Measurements from ENCODE around the gene GDE1. TPM values are rescaled to one million over a fixed set of nuclear protein-coding genes. Genes with fewer than 3 reads are reported as not detected.
A peak's percentile ranks its signal among the peaks of the same experiment; 100 is the strongest.

Gene GDE1
- total and polyA plus RNA-seq, 9 of the 15 experiments (the other 6 are each of a cell fraction or from before 2014, with no cell fraction given) = 18.8 to 40.5 (median 22.3) TPM

GRCh38 chr16:19502395-19503131 is 19.3 kb downstream of the GDE1 start (continued):
- TF ChIP-seq TBL1XR1 (IDR thresholded peaks at IDR 0.05; ENCODE audit: low read length in 2 of 2) (no peak), ZNF324 (CRISPR knock-in tag; IDR thresholded peaks at IDR 0.05) (no peak), HOXB6 (CRISPR knock-in tag; IDR thresholded peaks at IDR 0.05; ENCODE audit: borderline replicate concordance) (no peak), TFAP4 (CRISPR knock-in tag; IDR thresholded peaks at IDR 0.05; ENCODE audit: borderline replicate concordance) (no peak), SNAPC5 (CRISPR knock-in tag; IDR thresholded peaks at IDR 0.05) (no peak), KLF6 (CRISPR knock-in tag; IDR thresholded peaks at IDR 0.05; ENCODE audit: borderline replicate concordance) (no peak), KAT7 (CRISPR knock-in tag; IDR thresholded peaks at IDR 0.05; ENCODE audit: borderline replicate concordance) (no peak), PYGO2 (tag; IDR thresholded peaks at IDR 0.05) (no peak), EP400 (IDR thresholded peaks at IDR 0.05) (no peak), ARID3A (IDR thresholded peaks at IDR 0.05; ENCODE audit: borderline replicate concordance, low read depth, low read length) (0 out of 2 replicates have a peak, but pooled peaks have one; percentile 33), ZNF12 (CRISPR knock-in tag; IDR thresholded peaks at IDR 0.05) (no peak), TCF15 (CRISPR knock-in tag; IDR thresholded peaks at IDR 0.05) (no peak), SMC3 (conservative IDR thresholded peaks at IDR 0.05; ENCODE audit: insufficient read depth, low read depth, low read length) (peak; percentile 85), JUND (IDR thresholded peaks at IDR 0.05; ENCODE audit: borderline replicate concordance, low read depth, low read length) (peak; percentile 34; the same call in 1 of the 2 replicates), JUND (tag; IDR thresholded peaks at IDR 0.05; ENCODE audit: borderline replicate concordance, low read depth, low read length) (no peak), FOSL1 (tag; conservative IDR thresholded peaks at IDR 0.05) (no peak), XRCC4 (IDR thresholded peaks at IDR 0.05; ENCODE audit: extremely low read depth, insufficient read depth, insufficient read length) (no peak), HDGF (IDR thresholded peaks at IDR 0.05) (no peak), HDAC1 (IDR thresholded peaks at IDR 0.05) (no peak), NR0B1 (IDR thresholded peaks at IDR 0.05; ENCODE audit: partially characterized antibody) (no peak), SAFB2 (IDR thresholded peaks at IDR 0.05; ENCODE audit: borderline replicate concordance, low read depth, low read length, severe bottlenecking) (no peak)
